Ovary (tissue), 9 donors: ENCODE data around the gene CLEC17A. TPM values are rescaled to one million over a fixed set of nuclear protein-coding genes. Genes with fewer than 3 reads are reported as not detected.

Experiments used
- DNase-seq, 5 donors: peaks; one replicate each; pipeline ENCODE4 v3.0.0-alpha.2; 2019 to 2020
- H3K27ac ChIP-seq, 2 donors: fragments of 200-600 bp; one replicate each; pipeline versions ENCODE4 v1.5.1 to v1.8.0; 2019 to 2022
- H3K27me3 ChIP-seq: fragments of 200-600 bp; one replicate; pipeline ENCODE4 v1.8.0; 2022
- H3K36me3 ChIP-seq: fragments of 200-600 bp; sonication (generic); one replicate; pipeline ENCODE4 v1.5.1; 2019
- H3K4me1 ChIP-seq: one replicate; pipeline ENCODE4 v1.8.1; 2013; ENCODE audit warnings: mild to moderate bottlenecking, moderate library complexity; ENCODE audit not compliant: insufficient read depth
- H3K4me3 ChIP-seq: fragments of 200-600 bp; sonication (generic); one replicate; pipeline ENCODE4 v1.5.1; 2017
- H3K9me3 ChIP-seq, 2 donors: fragments of 200-600 bp in 1 of 2; sonication (generic) in 1 of 2; one replicate each; pipeline versions ENCODE4 v1.5.1 to v1.8.1; 2013 to 2019; ENCODE audit warnings: mild to moderate bottlenecking in 1 of 2, moderate library complexity in 1 of 2
- CTCF ChIP-seq, 3 donors: fragments of 450-650 bp in 2 of 3; fragments of 200-600 bp in 1 of 3; IDR thresholded peaks; one replicate each; pipeline versions ENCODE4 v1.5.1 to v1.8.0; 2016 to 2022; ENCODE audit warnings: antibody characterized with exemption in 3 of 3, mild to moderate bottlenecking in 1 of 3
- EP300 ChIP-seq: sonication (generic); formaldehyde crosslinking; IDR thresholded peaks from one replicate; pipeline ENCODE4 v1.6.1; 2017; ENCODE audit warnings: antibody characterized with exemption
- POLR2A ChIP-seq: fragments of 450-650 bp; IDR thresholded peaks from one replicate; pipeline ENCODE4 v1.6.1; 2017; ENCODE audit warnings: antibody characterized with exemption, mild to moderate bottlenecking, moderate library complexity
- WGBS, 3 donors: extraction: QIAGEN DNeasy Blood & Tissue Kit in 1 of 3; methylation state at CpG; one replicate each; pipeline versions ENCODE4 v1.1.5 to v1.1.7; 2013 to 2017; 5-methylcytosine and 5-hydroxymethylcytosine counted together
- intact Hi-C, 4 donors: fragments of 100-400 bp; cut with DNase I; formaldehyde crosslinking; loops; one replicate each; pipeline versions ENCODE4 v1.11.0 to v1.15.1; 2022 to 2023
- polyA plus RNA-seq, 2 donors: library from polyadenylated mRNA; stranded (reverse); fragments of 200-250 nt in 1 of 2; fragments of 350-450 nt in 1 of 2; fragmentation: Illumina TruSeq in 1 of 2; extraction: RNeasy Lipid Tissue Mini Kit (QIAGEN cat#74804) in 1 of 2; gene quantifications; one replicate each; pipeline ENCODE4 v1.2.3, GENCODE V29; 2013 to 2014
- total RNA-seq, 7 donors: library from RNA; depleted of rRNA in 2 of 7; stranded (reverse); fragments of >200 nt in 2 of 7; fragmentation: NEBNext Ultra II Directional in 3 of 7; extraction: Animal tissue kit (Norgen Biotek cat#: 25700) in 3 of 7; gene quantifications; one replicate each; pipeline versions ENCODE4 v1.1.0 to v1.2.4, GENCODE V29; 2016 to 2023
- donor health status: DM: no; HTN: no; CAD: no; lungs with moderate emphysema.
- donor health status: DM: no; HTN: no; CAD: no.
- donor health status: Bipolar disorder and iron deficiency.
- donor health status: DM: yes; HTN: yes; CAD: no.
- donor health status: DM: no; HTN: no; CAD: no.
- donor health status: DM: yes; HTN: yes; CAD: no.

Gene CLEC17A
- total and polyA plus RNA-seq, 9 donors = 0.12 to 0.20 (median 0.20) TPM; not detected in 6

- Histone ChIP-seq H3K9me3 (no peaks in the 10 kb centered on the region), H3K4me1 (peaks cover 1% of the 10 kb centered on the region), H3K4me3 (no peak overlapping the region), H3K27me3 (no peaks in the 10 kb centered on the region), H3K36me3 (no peaks in the 10 kb centered on the region), H3K27ac (no peak overlapping the region)
- 87 to 89% (median 87%) methylated on average over 22 of the region's 22 CpGs for WGBS, 3 donors
- DNase-seq = peak in 1 of 5 donors; percentile 38
- intact Hi-C loops = no loop called here
- TF ChIP-seq EP300 (no peak), POLR2A (no peak), CTCF (IDR thresholded peaks at IDR 0.05) (no peak)
Observed at GRCh38 chr19:14565298-14565679, 17.6 kb upstream of the CLEC17A start.

- H3K27me3 ChIP-seq = no peaks in the 10 kb centered on the region
- no peaks in the 10 kb centered on the region for H3K9me3 ChIP-seq
- H3K27ac ChIP-seq = no peak overlapping the region
- peak in 1 of 5 donors; percentile 45 for DNase-seq
- no peaks in the 10 kb centered on the region for H3K36me3 ChIP-seq
- H3K4me1 ChIP-seq = peaks cover 7% of the 10 kb centered on the region
- intact Hi-C loops = no loop called here
- no peak overlapping the region for H3K4me3 ChIP-seq
- 78 to 83% (median 83%) methylated on average over 26 to 29 of the region's 31 CpGs for WGBS, 3 donors
- TF ChIP-seq CTCF (IDR thresholded peaks at IDR 0.05) (no peak), EP300 (no peak)
Observed at GRCh38 chr19:14565765-14566711, 16.8 kb upstream of the CLEC17A start.

GRCh38 chr19:14566712-14567077, 16.2 kb upstream of the CLEC17A start:
- H3K4me1 ChIP-seq = peaks cover 10% of the 10 kb centered on the region
- no peak overlapping the region for H3K27ac ChIP-seq
- intact Hi-C loops = no loop called here
- no peaks in the 10 kb centered on the region for H3K9me3 ChIP-seq
- no peak for TF ChIP-seq EP300
- TF ChIP-seq POLR2A = no peak
- TF ChIP-seq CTCF (IDR thresholded peaks at IDR 0.05) = no peak
- WGBS, 3 donors = 75 to 80% (median 76%) methylated on average over 4 to 18 of the region's 18 CpGs
- DNase-seq = no peak
- H3K4me3 ChIP-seq = no peak overlapping the region
- no peaks in the 10 kb centered on the region for H3K36me3 ChIP-seq
- H3K27me3 ChIP-seq = no peaks in the 10 kb centered on the region

- no peak for TF ChIP-seq CTCF (IDR thresholded peaks at IDR 0.05)
- no peak for TF ChIP-seq POLR2A
- no peak for TF ChIP-seq EP300
- Histone ChIP-seq H3K27me3 (no peaks in the 10 kb centered on the region), H3K27ac (no peak overlapping the region), H3K36me3 (no peaks in the 10 kb centered on the region), H3K4me1 (peaks cover 10% of the 10 kb centered on the region), H3K4me3 (no peak overlapping the region), H3K9me3 (no peaks in the 10 kb centered on the region)
- intact Hi-C loops = no loop called here
- no peak for DNase-seq
- 65 to 72% (median 67%) methylated on average over 11 of the region's 11 CpGs for WGBS, 3 donors
Observed at GRCh38 chr19:14567079-14567478, 15.8 kb upstream of the CLEC17A start.
